Transverse colon (tissue), 4 donors: ENCODE data around the gene TRIM54. TPM values are rescaled to one million over a fixed set of nuclear protein-coding genes. Genes with fewer than 3 reads are reported as not detected.
"Not testable (repeated sequence)": the region's sequence is repeated elsewhere in the genome, so short reads cannot be mapped to it uniquely, and the experiment has no call there.

ENCODE experiments used
- DNase-seq: peaks from one replicate; pipeline ENCODE4 v3.0.0-alpha.2; 2019
- H3K27ac ChIP-seq, 4 donors: fragments of 200-600 bp; sonication (generic); 2 replicates each; pipeline ENCODE4 v1.5.1; 2016 to 2018; ENCODE audit warnings: inconsistent platforms in 4 of 4
- H3K27me3 ChIP-seq: fragments of 200-600 bp; sonication (generic); 2 replicates; pipeline ENCODE4 v1.5.1; 2017; ENCODE audit warnings: inconsistent platforms
- H3K36me3 ChIP-seq, 4 donors: fragments of 200-600 bp; sonication (generic); 2 replicates each; pipeline ENCODE4 v1.5.1; 2017 to 2019; ENCODE audit warnings: inconsistent platforms in 4 of 4
- H3K4me1 ChIP-seq, 4 donors: fragments of 200-600 bp; sonication (generic); 2 replicates each; pipeline ENCODE4 v1.5.1; 2017 to 2020; ENCODE audit warnings: inconsistent platforms in 4 of 4
- H3K4me3 ChIP-seq, 4 donors: fragments of 200-600 bp; sonication (generic); 1 replicate in 1 of 4; 2 replicates in 3 of 4; pipeline versions ENCODE4 v1.5.1 to v1.6.1; 2017 to 2019; ENCODE audit warnings: inconsistent platforms in 4 of 4
- H3K9me3 ChIP-seq, 2 donors: fragments of 200-600 bp; sonication (generic); 2 replicates each; pipeline ENCODE4 v1.5.1; 2017 to 2019; ENCODE audit warnings: inconsistent platforms in 2 of 2
- EP300 ChIP-seq: sonication (generic); formaldehyde crosslinking; IDR thresholded peaks from one replicate; pipeline ENCODE4 v1.6.1; 2017; ENCODE audit warnings: antibody characterized with exemption, low read depth
- POLR2A ChIP-seq: fragments of 450-650 bp; IDR thresholded peaks from one replicate; pipeline ENCODE4 v1.6.1; 2016; ENCODE audit warnings: antibody characterized with exemption, mild to moderate bottlenecking, moderate library complexity
- POLR2AphosphoS5 ChIP-seq, 3 donors: sonication (generic); formaldehyde crosslinking; IDR thresholded peaks; one replicate each; pipeline ENCODE4 v1.6.1; 2016; ENCODE audit warnings: antibody characterized with exemption in 3 of 3
- WGBS, 2 donors: methylation state at CpG; one replicate each; pipeline ENCODE4 v1.1.5; 2018; ENCODE audit warnings: low coverage in 1 of 2; 5-methylcytosine and 5-hydroxymethylcytosine counted together
- in situ Hi-C, 4 donors: fragments of 200-750 bp; cut with MboI; loops; one replicate each; pipeline versions ENCODE4 v1.15.0 to v1.15.1; 2017; ENCODE audit warnings: low sequenced_read_pairs in 3 of 4, low pct_ligation_motif_present in 1 of 4, low pct_unique_long_range_greater_than_20kb in 1 of 4
- intact Hi-C: fragments of 100-400 bp; cut with DNase I; formaldehyde crosslinking; loops from one replicate; pipeline ENCODE4 v1.15.1; 2023; ENCODE audit warnings: low total_unique reads
- total RNA-seq, 4 donors: library from RNA; depleted of rRNA; stranded (reverse); fragments of >200 nt; gene quantifications; one replicate each; pipeline ENCODE4 v1.1.0, GENCODE V29; 2016
- TF ChIP-seq, protein P1 (sequence below), 5 experiments: fragments of 200-600 bp in 3 of 5; fragments of 450-650 bp in 2 of 5; sonication (generic) in 3 of 5; IDR thresholded peaks; 1 replicate in 2 of 5; 2 replicates in 3 of 5; pipeline ENCODE4 v1.5.1; 2016 to 2017; ENCODE audit warnings: antibody characterized with exemption in 5 of 5, inconsistent platforms in 3 of 5, mild to moderate bottlenecking in 2 of 5, moderate library complexity in 1 of 5

Gene TRIM54
- total RNA-seq, 4 donors from 2014 or later = 0.40 to 1.9 (median 1.2) TPM; not detected in 1

DNA sequence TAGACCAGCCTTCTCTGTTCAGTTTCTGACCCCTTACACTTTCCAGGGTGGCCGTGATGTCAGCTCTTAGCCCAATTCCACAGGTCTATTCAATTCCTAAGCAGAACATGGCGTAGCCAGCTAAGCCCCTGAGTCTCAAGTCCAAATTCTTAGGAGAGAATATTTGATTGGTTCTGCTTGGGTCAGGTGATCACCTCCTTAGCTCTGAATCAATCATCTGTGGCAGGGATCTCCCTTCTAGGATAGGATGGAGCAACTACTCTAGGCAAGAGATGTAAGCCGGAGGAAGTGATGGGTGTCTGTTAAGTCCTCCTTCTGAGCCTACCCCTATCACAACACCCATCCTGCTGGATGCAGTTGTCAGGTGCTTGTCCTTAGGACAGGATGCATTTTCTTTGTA is 15.0 kb downstream of the TRIM54 start:
- Histone ChIP-seq H3K27me3 (peaks cover 1% of the 10 kb centered on the region), H3K4me1 (no peaks in the 10 kb centered on the region), H3K27ac (no peak overlapping the region), H3K9me3 (no peaks in the 10 kb centered on the region), H3K4me3 (no peak overlapping the region), H3K36me3 (no peaks in the 10 kb centered on the region)
- in situ Hi-C loops (loop anchor here in 3 of 4 donors (25.0 kb wide), 1 partner anchor 335 kb away; the partner anchor contains the start of gene MAPRE3 (in 3 of the 3)), intact Hi-C loops (no loop called here)
- TF ChIP-seq EP300 (no peak), POLR2AphosphoS5 (IDR thresholded peaks at IDR 0.05) (no peak), POLR2A (no peak)
- TF ChIP-seq, protein P1, sequence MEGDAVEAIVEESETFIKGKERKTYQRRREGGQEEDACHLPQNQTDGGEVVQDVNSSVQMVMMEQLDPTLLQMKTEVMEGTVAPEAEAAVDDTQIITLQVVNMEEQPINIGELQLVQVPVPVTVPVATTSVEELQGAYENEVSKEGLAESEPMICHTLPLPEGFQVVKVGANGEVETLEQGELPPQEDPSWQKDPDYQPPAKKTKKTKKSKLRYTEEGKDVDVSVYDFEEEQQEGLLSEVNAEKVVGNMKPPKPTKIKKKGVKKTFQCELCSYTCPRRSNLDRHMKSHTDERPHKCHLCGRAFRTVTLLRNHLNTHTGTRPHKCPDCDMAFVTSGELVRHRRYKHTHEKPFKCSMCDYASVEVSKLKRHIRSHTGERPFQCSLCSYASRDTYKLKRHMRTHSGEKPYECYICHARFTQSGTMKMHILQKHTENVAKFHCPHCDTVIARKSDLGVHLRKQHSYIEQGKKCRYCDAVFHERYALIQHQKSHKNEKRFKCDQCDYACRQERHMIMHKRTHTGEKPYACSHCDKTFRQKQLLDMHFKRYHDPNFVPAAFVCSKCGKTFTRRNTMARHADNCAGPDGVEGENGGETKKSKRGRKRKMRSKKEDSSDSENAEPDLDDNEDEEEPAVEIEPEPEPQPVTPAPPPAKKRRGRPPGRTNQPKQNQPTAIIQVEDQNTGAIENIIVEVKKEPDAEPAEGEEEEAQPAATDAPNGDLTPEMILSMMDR (IDR thresholded peaks at IDR 0.05) = no peak
- WGBS, 2 donors = 80% methylated on average over 3 of the region's 3 CpGs; no CpG with 5 or more reads in 1 of the 2 donors
- DNase-seq = no peak

DNA sequence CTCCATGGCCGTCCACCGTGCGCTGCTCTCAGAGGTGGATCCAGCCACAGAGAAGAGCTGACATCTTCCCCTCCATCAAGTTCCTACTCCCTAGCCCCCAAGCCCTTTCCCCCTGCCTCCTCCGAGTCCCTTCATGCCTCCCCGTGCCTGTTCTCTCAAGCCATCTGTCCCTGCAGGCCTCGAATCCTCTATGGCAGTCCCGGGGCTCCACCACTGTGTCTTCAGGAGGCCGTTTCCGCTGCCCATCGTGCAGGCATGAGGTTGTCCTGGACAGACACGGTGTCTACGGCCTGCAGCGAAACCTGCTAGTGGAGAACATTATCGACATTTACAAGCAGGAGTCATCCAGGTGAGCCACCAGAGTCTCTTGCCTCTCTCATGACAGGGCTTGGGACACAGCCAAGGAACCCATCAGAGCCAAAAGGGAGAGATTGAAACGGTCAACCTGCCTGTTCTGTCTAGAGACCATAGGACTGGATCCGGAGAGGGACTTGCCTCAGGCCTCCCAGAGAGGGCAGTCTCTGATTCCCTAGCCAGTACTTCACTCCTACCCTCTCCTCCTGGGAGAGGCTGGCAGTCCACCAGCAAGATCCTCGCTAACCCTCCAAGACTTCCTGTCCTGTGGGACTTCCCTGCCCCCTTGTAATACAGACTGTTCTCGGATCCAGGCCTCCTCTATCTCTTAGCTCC is 16.3 kb downstream of the TRIM54 start:
- no peaks in the 10 kb centered on the region for H3K27me3 ChIP-seq
- in situ Hi-C loops = loop anchor here in 3 of 4 donors (25.0 kb wide), 1 partner anchor 336 kb away; the partner anchor contains the start of gene MAPRE3 (in 3 of the 3)
- 83% methylated on average over 18 of the region's 18 CpGs; no CpG with 5 or more reads in 1 of the 2 donors for whole genome bisulfite sequencing, 2 donors

DNA sequence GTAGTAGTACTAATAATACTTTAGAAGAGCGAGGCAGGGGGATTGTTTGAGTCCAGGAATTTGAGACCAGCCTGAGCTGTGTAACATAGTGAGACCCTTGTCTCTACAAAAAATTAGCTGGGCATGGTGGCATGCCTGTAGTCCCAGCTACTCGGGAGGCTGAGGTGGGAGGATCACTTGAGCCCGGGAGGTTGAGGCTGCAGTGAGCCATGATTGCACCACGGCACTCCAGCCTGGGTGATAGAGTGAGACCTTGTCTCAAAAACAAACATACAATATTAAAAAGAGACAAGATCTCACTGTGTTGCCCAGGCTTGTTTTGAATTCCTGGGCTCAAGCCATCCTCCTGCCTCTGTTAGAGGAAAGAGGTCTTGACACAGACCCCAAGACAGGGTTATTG is 18.4 kb downstream of the TRIM54 start:
- H3K9me3 ChIP-seq, H3K4me3 ChIP-seq, DNase-seq, intact Hi-C loops, H3K27ac ChIP-seq, H3K36me3 ChIP-seq, H3K4me1 ChIP-seq, in situ Hi-C loops: not testable (repeated sequence)
- 73 to 80% methylated on average over 1 to 4 of the region's 4 CpGs for WGBS, 2 donors
- H3K27me3 ChIP-seq = peaks cover 13% of the 10 kb centered on the region

More for the DNA sequence above, 16.3 kb downstream of the TRIM54 start:
- no peaks in the 10 kb centered on the region for H3K9me3 ChIP-seq
- no peak overlapping the region for H3K4me3 ChIP-seq
- intact Hi-C loops = no loop called here
- no peaks in the 10 kb centered on the region for H3K36me3 ChIP-seq
- no peak overlapping the region for H3K27ac ChIP-seq
- no peak for DNase-seq
- H3K4me1 ChIP-seq = peaks cover 0 to 7% (median 2%) of the 10 kb centered on the region in 4 donors
- TF ChIP-seq EP300 (no peak), POLR2A (no peak), POLR2AphosphoS5 (IDR thresholded peaks at IDR 0.05) (no peak)
- TF ChIP-seq, protein P1 (IDR thresholded peaks at IDR 0.05) = no peak

DNA sequence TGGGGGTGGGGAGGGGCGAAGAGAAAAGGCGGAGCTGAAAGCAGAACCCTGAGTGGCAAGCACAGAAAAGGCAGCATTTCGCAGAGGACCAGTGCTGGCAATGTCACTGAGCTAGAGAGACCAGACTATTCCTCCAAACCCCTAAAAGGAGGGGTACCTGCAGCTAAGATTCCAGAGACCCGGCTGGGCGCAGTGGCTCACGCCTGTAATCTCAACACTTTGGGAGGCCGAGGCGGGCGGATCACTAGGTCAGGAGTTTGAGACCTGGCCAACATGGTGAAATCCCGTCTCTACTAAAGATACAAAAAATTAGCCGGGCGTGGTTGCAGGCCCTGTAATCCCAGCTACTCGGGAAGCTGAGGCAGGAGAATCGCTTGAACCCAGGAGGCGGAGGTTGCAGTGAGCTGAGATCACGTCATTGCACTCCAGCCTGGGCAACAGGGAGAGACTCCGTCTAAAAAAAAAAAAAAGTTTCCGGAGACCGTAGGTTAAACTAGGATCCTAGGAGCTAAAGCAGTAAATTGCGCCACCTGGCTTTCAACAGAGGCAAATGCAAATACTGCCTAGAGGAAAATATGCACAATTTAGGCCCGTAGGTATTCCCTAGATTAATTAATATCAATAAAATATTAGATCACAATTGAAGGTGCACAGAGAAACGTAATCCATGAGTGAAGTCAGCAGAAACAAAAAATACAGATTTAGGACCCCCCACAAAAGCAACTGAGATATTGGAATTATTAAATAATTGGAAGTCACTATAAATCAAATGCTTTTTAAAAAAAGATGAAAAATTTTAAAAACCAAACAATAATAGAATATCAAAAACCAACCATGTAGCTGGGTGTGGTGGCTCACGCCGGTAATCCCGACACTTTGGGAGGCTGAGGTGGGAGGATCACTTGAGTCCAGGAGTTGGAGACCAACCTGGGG is 21.1 kb downstream of the TRIM54 start:
- H3K4me1 ChIP-seq = peaks cover 0 to 25% (median 21%) of the 10 kb centered on the region in 4 donors
- no peaks in the 10 kb centered on the region for H3K9me3 ChIP-seq
- peak; percentile 41 for DNase-seq
- in situ Hi-C loops (no loop called here), intact Hi-C loops (no loop called here)
- TF ChIP-seq EP300 = no peak
- TF ChIP-seq, protein P1 (IDR thresholded peaks at IDR 0.05) = peak; percentile 82 to 90 (median 84)
- TF ChIP-seq POLR2AphosphoS5 (IDR thresholded peaks at IDR 0.05) = no peak
- TF ChIP-seq POLR2A = no peak
- peak overlapping the region in 2 of 4 donors; percentile 35 to 42 for H3K27ac ChIP-seq
- H3K27me3 ChIP-seq = peaks cover 40% of the 10 kb centered on the region
- H3K4me3 ChIP-seq = peak overlapping the region in 3 of 4 donors; percentile 20 to 51 (median 32)
- H3K36me3 ChIP-seq = no peaks in the 10 kb centered on the region
- WGBS, 2 donors = 5 to 19% methylated on average over 15 to 22 of the region's 25 CpGs
